ENCODE results near the gene RND1. TPM values are rescaled to one million over a fixed set of nuclear protein-coding genes. Genes with fewer than 3 reads are reported as not detected.
"Not testable (repeated sequence)": the region's sequence is repeated elsewhere in the genome, so short reads cannot be mapped to it uniquely, and the experiment has no call there.

Gene RND1
- 0.11 and 0.13 TPM in 2 replicates for total RNA-seq (2014; rRNA removed; shearing (Covaris generic))
- polyA plus RNA-seq (2015; cell fraction: cytosol; rRNA removed): 0.39 and 0.88 TPM in 2 replicates
- polyA plus RNA-seq (2015; cell fraction: nucleus; rRNA removed): 0.99 and 1.2 TPM in 2 replicates

DNA sequence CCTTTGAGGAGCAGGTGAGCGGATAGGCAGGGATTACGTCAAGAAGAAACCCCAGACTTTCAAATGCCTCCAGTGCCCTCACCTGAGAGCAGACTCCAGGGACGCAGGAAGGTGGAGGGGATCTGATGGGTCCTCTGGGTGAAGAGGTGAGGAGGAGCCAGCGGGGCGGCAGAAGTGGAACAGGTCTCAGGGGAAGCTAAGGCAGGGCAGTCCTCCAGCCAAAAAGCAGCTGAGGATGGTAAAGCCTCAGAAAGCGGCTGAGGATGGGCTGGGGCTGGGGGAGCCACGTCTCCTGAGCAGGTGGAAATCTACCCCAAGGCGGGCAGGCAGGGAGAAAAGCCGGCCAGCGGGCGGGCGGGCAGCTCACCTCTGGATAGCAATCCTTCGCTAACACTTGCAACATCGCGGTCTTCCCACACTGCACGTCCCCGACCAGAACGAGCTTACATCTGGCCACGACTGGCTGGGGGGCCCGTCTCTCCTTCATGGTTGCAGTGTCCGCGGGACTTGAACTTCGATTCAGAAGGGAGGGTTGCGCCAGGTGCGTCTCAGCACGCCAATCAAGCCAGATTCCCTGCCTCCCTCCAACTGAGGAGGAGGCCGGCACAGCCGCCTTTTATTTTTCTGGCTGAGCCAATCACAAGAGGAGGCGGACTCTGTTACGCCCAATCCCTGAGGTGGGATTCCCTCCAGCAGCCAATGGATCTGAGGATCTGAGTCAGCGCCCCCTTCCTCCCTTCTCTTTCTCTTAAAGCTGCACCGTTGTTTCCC, at the start of gene RND1:
RND1 (minus strand) TSS at position 590 of the 771 bp plus-strand sequence; CDS start at position 487, 103 bp downstream.
- in situ Hi-C loops (cut with HindIII; ENCODE audit: low pct_unique_long_range_greater_than_20kb, low sequenced_read_pairs): no loop called here
- peak; percentile 93 for DNase-seq (ENCODE audit: low read depth, low spot score)

DNA sequence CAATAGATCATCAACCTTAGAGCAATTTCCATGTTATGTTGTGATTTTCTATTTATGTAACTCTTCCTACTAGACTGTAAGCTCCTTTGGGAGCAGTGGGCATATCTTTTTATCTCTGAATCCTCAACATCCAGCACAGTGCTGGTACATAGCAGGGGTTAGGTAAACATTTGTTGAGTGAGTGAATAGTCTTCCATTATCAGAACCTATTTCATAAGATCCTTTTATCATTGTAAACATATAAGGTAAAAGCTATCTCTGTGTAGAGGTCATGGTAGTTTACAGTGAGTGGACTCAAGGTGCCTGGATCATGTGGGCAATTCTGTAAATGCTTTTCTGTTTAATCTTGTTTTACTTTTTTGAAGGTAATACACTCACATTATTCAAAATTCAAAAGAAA, 44.5 kb upstream of the RND1 start:
- DNase-seq (ENCODE audit: low read depth, low spot score): no peak
- in situ Hi-C loops (cut with HindIII; ENCODE audit: low pct_unique_long_range_greater_than_20kb, low sequenced_read_pairs): no loop called here

DNA sequence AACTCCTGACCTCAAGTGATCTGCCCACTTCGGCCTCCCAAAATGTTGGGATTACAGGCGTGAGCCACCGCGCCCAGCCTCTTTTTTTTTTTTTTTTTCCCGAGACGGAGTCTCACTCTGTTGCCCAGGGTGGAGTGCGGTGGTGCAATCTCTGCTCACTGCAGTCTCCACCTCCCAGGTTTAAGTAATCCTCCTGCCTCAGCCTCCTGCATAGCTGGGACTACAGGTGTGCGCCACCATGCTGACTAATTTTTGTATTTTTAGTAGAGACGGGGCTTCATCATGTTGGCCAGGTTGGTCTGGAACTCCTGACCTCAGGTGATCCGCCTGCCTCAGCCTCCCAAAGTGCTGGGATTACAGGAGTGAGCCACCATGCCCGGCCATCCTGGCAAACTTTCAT, 44.0 kb upstream of the RND1 start:
- DNase-seq (ENCODE audit: low read depth, low spot score); in situ Hi-C loops (cut with HindIII; ENCODE audit: low pct_unique_long_range_greater_than_20kb, low sequenced_read_pairs): not testable (repeated sequence)

DNA sequence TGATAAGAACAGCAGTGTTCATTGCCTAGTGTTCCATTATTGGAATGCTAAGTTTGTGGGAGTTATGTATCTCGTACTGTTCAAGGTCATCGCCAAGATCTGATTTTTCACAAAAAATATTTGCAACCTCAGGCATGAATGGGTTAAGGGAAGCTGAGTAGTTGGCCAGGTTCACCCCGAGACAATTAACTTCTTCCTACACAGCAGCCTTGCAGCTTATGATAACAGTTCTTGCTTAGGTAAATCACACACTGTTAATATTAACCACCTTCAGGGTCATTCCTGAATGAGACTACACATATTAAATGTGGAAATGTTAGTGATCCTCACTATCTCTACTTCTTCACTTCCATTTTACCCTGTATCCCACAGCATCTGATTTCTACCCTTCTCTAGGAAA, 41.6 kb upstream of the RND1 start:
- in situ Hi-C loops (cut with HindIII; ENCODE audit: low pct_unique_long_range_greater_than_20kb, low sequenced_read_pairs): no loop called here
- DNase-seq (ENCODE audit: low read depth, low spot score): no peak

DNA sequence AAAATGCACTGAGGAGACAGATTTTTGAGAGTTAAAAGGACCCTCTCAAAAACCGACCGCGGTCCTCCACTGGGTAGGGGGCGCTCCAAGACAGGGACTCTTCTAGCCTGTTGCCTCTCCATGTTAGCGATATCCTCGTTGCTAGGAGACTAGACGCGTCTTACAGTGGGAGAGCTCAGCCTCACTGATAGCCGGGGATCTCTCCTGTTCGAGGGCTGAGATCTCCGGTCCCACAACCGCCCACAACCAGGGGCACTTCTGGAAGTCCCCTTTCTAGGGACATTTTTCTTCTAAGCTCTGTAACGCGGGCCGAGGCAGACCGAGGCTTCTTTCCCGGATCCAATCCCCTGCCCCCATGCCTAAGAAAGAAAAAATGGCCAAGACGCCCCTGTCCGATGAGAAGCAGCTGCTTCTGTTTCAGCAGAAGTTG, 38.3 kb upstream of the RND1 start:
- in situ Hi-C loops (cut with HindIII; ENCODE audit: low pct_unique_long_range_greater_than_20kb, low sequenced_read_pairs): no loop called here
- peak; percentile 94 for DNase-seq (ENCODE audit: low read depth, low spot score)

DNA sequence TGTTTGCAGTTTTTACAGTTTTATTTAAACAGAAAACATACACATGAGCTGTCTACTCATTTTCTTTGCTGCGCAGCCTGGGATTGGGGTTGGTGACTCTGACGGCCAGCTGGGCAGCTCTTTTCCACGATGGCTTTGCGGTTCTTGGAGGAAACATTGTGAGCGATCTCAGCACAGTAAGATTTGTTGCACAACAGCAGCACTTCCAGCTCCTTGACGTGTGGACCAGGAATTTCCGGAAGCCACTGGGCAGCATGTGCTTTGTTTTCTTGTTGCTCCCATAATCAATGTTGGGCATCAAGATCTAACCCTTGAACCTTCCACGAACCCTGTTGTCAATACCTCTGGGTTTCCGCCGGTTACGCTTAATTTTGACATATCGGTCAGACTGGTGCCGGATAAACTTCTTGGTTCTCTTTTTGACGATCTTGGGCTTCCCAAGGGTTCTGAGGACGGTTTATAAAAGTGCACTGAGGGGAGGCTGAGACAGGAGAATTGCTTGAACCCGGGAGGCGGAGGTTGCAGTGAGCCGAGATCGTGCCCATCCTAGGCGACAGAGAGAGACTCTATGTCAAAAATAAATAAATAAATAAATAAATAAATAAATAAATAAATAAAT, 37.8 kb upstream of the RND1 start:
- in situ Hi-C loops (cut with HindIII; ENCODE audit: low pct_unique_long_range_greater_than_20kb, low sequenced_read_pairs): no loop called here
- peak; percentile 54 for DNase-seq (ENCODE audit: low read depth, low spot score)

DNA sequence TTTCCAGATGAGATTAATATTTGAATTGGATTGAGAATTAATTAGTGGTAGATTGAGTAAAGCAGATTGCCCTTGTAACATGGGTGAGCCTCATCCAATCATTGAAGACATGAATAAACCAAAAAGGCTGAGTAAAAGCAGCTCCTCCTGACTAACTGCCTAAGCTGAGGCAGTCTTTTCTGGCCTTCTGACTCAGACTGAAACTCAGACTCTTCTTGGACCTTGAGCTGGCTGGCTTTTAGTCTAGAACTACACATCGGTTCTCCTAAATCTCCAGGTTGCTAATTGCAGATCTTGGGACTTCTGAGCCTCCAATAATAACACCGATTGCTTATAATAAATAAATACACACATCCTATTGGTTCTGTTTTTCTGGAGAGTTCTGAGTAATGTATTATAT, 35.6 kb upstream of the RND1 start:
- no peak for DNase-seq (ENCODE audit: low read depth, low spot score)
- in situ Hi-C loops (cut with HindIII; ENCODE audit: low pct_unique_long_range_greater_than_20kb, low sequenced_read_pairs): no loop called here

DNA sequence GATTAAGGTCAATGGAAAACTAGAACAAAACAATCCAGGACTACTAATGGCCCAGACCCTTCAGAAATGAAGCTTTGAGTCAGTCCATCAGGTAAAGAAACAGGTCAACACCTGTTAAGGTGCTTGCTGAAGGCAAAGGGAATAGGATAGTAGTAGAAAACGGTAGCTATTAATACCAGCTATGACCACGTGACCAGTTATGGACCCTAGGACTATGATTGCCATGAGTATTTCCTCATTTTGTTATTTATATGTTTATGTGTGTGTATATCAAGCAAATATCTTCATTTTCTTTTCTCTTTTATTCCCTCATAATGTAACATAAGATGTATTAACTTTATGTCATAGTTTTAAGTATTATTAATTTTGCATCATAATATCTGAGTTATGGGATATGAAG, 34.0 kb upstream of the RND1 start:
- in situ Hi-C loops (cut with HindIII; ENCODE audit: low pct_unique_long_range_greater_than_20kb, low sequenced_read_pairs): no loop called here
- no peak for DNase-seq (ENCODE audit: low read depth, low spot score)

DNA sequence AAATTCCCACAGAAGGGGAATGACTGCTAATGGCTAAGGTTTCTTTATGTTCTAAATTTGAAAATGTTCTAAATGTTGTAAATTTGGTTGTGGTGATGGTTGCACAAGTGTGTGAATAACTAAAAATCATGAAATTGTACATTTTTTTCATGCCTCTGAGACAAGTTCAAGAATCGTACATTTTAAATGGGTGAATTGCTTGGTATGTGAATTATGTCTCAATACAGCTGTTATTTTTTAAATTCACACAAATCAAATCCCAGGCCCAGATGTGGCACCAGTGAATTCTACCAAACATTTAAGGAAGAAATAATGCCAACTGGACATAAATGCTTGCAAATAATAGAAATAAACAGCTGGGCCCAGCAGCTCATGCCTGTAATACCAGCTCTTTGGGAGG, 28.6 kb upstream of the RND1 start:
- DNase-seq (ENCODE audit: low read depth, low spot score): no peak
- in situ Hi-C loops (cut with HindIII; ENCODE audit: low pct_unique_long_range_greater_than_20kb, low sequenced_read_pairs): no loop called here

DNA sequence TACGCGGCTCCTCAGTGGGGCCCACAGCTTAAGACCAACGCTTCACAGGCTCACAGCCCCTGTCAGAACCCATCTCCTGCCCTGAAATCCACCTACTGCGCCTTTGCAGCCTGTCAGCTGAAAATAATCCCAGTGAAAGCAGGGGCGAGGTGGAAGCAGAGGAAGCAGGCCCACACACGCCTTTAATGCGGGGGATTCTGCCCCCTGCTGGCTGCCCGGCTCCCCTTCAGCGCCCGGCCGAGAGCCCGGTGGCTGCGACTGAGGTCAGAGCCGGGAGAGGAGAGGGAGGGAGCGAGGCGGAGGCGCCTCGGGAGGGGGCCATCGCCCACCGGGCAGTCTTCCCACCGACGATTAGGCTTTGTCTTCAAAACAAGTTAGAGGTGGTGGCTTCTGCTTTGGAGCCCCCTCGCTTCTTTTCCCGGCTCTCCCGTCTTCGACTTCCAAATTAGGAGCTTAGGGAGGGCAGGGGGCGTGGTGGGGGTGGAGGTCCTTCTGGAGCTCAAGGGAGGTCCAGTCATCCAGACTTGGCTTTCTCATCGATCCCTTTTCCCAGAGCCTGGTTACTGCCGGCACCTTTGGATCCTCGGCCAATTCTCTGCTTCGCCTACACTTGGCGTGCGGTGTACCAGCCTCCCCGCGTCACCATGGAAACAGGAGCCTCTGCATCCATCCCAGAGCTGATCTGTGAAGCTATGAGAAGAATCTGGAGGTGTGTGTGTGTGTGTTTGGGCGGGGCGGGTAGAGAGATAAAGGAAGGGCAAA, 25.2 kb upstream of the RND1 start:
- in situ Hi-C loops (cut with HindIII; ENCODE audit: low pct_unique_long_range_greater_than_20kb, low sequenced_read_pairs): no loop called here
- peak; percentile 80 for DNase-seq (ENCODE audit: low read depth, low spot score)

DNA sequence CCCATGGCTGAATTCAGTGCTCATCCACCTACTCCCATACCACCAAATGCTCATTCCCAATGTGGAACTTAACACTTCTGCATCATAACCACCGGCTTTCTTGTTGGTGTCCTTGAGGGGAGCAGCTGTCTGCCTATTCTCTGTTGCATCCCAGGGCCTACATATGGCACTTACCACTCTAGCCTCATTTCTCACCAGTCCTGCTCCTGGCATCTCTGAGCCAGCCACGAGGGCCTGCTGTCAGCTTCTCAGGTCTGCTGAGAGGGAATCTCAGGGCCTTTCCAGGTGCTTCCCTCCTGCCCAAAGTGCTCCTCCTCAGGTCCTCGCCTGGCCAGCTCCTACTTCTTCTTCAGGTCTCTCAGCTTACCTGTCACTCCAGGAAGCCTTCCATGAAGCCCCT, 24.0 kb upstream of the RND1 start:
- DNase-seq (ENCODE audit: low read depth, low spot score): no peak
- in situ Hi-C loops (cut with HindIII; ENCODE audit: low pct_unique_long_range_greater_than_20kb, low sequenced_read_pairs): no loop called here

DNA sequence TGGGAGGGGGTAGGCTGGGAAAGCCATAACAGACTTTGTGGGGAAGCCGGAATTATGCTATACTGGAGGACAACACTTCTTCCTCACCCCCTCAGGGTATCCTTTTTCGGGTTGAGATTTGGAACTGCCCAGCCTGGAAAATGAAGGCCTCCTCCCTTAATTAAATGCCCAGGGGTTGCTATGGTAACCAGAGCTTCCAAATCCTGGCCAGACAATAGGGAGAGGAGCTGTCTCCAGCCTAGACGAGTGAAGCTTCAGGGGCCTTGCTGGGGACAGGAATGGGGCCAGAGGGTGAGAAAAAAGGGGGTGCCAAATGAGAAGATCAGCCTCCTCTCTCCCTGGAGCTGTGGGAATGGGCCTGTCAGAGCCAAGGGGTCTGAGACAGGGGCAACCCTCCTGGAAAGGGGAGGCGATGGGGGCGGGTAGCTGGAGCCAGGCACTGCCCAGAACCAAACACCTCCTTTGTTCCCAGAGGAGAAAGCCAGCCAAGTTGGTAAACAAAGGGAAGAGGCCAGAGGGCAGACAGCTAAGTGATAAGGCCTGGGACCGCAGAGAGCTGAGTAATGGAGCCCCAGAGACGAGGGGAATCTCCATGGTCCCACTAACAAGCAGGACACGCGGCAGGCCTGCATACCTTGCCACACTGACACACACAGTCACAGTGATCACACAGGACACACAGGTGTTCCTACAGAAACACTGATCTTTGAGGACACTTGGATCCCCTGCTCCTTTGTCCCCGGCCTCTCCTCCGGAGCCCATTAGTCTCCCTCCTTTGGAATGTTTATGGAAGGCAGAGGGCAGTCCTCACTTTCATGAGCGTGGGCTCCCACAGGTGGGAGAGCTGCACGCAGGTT, 17.9 kb upstream of the RND1 start:
- DNase-seq (ENCODE audit: low read depth, low spot score): no peak
- in situ Hi-C loops (cut with HindIII; ENCODE audit: low pct_unique_long_range_greater_than_20kb, low sequenced_read_pairs): no loop called here

DNA sequence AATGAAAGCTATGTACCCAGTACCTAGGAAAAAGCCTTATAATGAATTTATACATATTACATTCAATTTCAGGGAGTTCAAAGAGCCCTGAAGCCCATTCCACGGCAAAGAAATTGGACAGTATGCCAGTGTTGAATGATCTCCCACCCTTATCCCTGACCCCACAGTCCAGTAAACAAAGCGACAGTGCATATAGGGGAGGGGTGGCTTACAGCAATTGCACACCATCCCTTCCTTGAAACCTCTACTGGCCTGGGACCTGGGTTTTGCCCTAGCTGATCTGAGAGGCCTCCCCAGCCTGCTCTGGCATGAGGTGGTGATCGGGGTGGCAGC, 17.3 kb upstream of the RND1 start:
- no peak for DNase-seq (ENCODE audit: low read depth, low spot score)
- in situ Hi-C loops (cut with HindIII; ENCODE audit: low pct_unique_long_range_greater_than_20kb, low sequenced_read_pairs): no loop called here

DNA sequence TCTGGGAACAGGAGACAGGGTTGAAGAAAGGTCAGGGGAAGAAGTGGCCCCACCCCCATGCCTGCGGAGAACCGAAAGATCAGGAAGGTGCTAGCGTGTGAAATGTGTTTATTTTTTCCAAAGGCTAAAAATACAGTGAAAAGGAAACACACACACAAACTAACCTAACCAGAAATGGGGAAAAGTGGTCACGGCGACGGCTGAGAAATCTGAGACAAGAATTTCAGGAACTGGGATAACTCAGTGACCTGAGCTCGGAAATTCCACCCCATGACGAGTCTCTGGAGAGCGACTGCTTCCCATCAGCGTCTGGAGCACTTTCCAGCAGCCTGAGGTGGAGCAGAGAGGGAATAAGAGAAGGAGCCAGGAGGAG, 16.6 kb upstream of the RND1 start:
- DNase-seq (ENCODE audit: low read depth, low spot score): no peak
- in situ Hi-C loops (cut with HindIII; ENCODE audit: low pct_unique_long_range_greater_than_20kb, low sequenced_read_pairs): no loop called here

DNA sequence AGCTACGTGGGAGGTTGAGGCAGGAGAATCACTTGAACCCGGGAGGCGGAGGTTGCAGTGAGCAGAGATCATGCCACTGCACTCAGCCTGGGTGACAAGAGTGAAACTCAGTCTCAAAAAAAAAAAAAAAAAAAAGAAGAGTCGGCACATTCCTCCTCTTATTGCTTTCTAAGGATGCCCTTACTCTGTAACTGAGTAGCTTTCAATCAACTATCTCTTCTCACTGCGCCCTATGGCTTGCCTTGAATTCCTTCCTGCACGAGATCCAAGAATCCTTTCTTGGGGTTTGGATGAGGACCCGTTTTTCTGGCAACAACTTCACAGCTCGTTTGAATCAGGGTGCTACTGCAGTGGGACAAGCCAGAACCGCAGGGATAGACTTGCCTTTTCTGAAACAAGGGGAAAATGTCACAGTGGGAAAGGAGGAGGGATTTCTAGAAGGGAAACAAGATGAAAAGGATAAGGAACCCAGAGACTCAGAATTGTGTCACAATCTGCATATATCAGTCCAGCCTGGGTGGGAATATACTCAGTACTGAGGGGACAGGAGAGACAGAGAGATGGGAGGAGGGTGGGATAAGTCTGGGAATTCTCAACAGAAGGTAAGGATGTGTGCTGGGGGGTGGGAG, 16.1 kb upstream of the RND1 start:
- DNase-seq (ENCODE audit: low read depth, low spot score): no peak
- in situ Hi-C loops (cut with HindIII; ENCODE audit: low pct_unique_long_range_greater_than_20kb, low sequenced_read_pairs): no loop called here

DNA sequence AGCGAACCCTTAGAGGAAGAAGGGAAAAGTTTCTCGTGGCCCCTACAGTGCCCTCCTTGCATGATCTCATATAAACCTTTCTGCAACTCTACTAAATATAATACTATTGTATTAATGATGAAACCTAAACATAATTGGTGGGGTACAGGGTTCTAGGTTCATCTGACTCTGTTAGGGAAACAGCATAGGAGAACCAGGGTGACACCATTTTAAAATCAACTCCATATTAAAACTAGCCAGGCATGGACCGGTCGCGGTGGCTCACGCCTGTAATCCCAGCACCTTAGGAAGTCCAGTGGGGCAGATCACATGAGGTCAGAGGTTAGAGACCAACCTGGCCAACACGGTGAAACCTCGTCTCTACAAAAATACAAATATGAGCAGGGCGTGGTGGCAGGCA, 15.0 kb upstream of the RND1 start:
- DNase-seq (ENCODE audit: low read depth, low spot score): no peak
- in situ Hi-C loops (cut with HindIII; ENCODE audit: low pct_unique_long_range_greater_than_20kb, low sequenced_read_pairs): no loop called here

DNA sequence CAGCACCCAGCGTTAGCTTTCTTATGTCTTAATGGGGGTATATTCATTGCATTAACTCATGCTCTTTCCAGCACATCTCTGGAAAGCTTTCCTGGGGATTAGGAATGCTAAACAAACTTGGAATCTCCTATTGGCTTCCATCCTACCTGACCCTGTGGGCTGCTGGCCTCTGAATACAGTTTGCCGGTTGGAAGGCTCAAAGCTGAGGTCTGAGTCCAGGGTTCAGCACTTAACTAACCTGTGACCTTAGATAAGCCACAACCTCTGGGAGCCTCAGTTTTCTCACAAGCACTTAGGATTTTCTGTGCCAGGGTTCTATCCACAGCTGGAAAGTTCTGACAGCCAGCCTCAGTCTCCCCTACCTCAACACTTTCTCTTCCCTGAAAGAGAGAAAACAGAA, 12.9 kb upstream of the RND1 start:
- DNase-seq (ENCODE audit: low read depth, low spot score): no peak
- in situ Hi-C loops (cut with HindIII; ENCODE audit: low pct_unique_long_range_greater_than_20kb, low sequenced_read_pairs): no loop called here

All from SK-MEL-5 (cell line).